Vagina (tissue), 2 donors: ENCODE results near the gene MRPL34.

Experiments used
- POLR2A ChIP-seq, 2 donors: fragments of 450-650 bp; IDR thresholded peaks; one replicate each; pipeline ENCODE4 v1.6.1; 2017; ENCODE audit warnings: antibody characterized with exemption in 2 of 2, mild to moderate bottlenecking in 2 of 2, moderate library complexity in 2 of 2
- POLR2AphosphoS5 ChIP-seq, 2 donors: sonication (generic); formaldehyde crosslinking; IDR thresholded peaks; one replicate each; pipeline ENCODE4 v1.9.0; 2017; ENCODE audit warnings: antibody characterized with exemption in 2 of 2, mild to moderate bottlenecking in 2 of 2, low read depth in 1 of 2; ENCODE audit not compliant: insufficient read depth in 1 of 2
- TF ChIP-seq, protein P1 (sequence below), 3 experiments: fragments of 450-650 bp in 2 of 3; fragments of 200-600 bp in 1 of 3; sonication (generic) in 1 of 3; IDR thresholded peaks; one replicate each; pipeline ENCODE4 v1.5.1; 2017 to 2019; ENCODE audit warnings: antibody characterized with exemption in 3 of 3, mild to moderate bottlenecking in 2 of 3, moderate library complexity in 2 of 3

DNA sequence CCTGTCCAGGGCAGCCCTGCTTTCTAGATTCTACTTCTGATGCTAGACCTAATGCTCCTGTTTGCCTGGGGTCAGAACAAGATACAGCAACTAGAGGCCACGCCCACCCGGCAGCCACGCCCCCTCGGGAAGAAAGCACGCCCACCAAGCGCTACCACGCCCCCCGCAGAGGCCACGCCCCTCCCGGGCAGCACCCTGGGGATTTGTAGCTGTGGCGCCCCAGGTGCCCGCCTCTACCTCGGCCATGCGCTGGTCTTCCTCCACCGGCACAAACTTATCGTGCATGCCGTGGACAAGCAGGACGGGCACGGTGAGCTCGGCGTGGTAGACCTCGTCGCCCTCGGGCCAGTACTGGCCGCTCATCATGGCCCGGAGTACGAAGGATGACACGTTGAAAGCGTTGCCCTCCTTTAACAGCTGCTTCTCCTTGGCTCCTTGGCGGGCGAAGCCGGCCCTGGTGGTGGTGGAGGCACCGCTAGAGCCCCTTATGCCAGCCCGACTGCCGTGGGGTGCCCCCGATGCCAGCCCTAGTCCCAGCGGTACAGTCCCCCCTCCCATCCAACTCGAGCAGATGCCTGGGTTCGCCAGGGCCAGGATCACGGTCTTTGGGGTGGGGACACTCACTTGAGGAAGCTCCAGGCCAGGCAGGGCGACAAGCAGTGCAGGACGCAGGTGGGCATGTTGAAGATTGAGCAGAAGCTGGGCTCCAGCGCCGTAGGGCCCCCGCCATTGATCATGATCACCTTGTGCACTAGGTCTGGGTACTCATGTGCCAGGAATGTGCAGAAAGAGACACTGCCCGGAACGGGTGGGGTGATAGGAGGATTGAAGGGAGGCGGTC, 11.4 kb upstream of the MRPL34 start:
- TF ChIP-seq POLR2A (IDR thresholded peaks at IDR 0.05): no peak
- TF ChIP-seq, protein P1, sequence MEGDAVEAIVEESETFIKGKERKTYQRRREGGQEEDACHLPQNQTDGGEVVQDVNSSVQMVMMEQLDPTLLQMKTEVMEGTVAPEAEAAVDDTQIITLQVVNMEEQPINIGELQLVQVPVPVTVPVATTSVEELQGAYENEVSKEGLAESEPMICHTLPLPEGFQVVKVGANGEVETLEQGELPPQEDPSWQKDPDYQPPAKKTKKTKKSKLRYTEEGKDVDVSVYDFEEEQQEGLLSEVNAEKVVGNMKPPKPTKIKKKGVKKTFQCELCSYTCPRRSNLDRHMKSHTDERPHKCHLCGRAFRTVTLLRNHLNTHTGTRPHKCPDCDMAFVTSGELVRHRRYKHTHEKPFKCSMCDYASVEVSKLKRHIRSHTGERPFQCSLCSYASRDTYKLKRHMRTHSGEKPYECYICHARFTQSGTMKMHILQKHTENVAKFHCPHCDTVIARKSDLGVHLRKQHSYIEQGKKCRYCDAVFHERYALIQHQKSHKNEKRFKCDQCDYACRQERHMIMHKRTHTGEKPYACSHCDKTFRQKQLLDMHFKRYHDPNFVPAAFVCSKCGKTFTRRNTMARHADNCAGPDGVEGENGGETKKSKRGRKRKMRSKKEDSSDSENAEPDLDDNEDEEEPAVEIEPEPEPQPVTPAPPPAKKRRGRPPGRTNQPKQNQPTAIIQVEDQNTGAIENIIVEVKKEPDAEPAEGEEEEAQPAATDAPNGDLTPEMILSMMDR (IDR thresholded peaks at IDR 0.05): no peak
- TF ChIP-seq POLR2AphosphoS5 (IDR thresholded peaks at IDR 0.05; ENCODE audit: insufficient read depth in 1 of 2, low read depth in 1 of 2): no peak
